HL-60 (cell line): Measurements from ENCODE around the gene GAP43.

Experiments used
- DNase-seq, 2 experiments: peaks; one replicate each; pipeline ENCODE4 v3.0.0-alpha.2; 2010 to 2020; ENCODE audit warnings: low read depth in 1 of 2, low spot score in 1 of 2
- H3K27ac ChIP-seq: fragments of 250-450 bp; sonication (Bioruptor Pico); replicated peaks from 2 replicates; pipeline ENCODE4 v1.5.1; 2020; ENCODE audit warnings: mild to moderate bottlenecking, moderate library complexity
- H3K27me3 ChIP-seq: fragments of 250-450 bp; sonication (Bioruptor Pico); 2 replicates; pipeline ENCODE4 v1.5.1; 2021; ENCODE audit warnings: mild to moderate bottlenecking, moderate library complexity; ENCODE audit not compliant: insufficient read depth, poor library complexity, severe bottlenecking
- H3K4me3 ChIP-seq: replicated peaks from 2 replicates; pipeline ENCODE4 v1.5.1; 2011; ENCODE audit warnings: mild to moderate bottlenecking, control low read depth, low read length; ENCODE audit not compliant: insufficient read depth
- CTCF ChIP-seq: IDR thresholded peaks from one replicate; pipeline ENCODE4 v1.5.1; 2011; ENCODE audit warnings: low read length, control low read depth, inconsistent platforms; ENCODE audit not compliant: insufficient read depth
- GABPA ChIP-seq: IDR thresholded peaks from 2 replicates; pipeline ENCODE4 v1.6.1; 2012; ENCODE audit warnings: low read depth
- POLR2AphosphoS5 ChIP-seq: IDR thresholded peaks from 2 replicates; pipeline ENCODE4 v1.6.1; 2012; ENCODE audit warnings: low read depth
- REST ChIP-seq: IDR thresholded peaks from 2 replicates; pipeline ENCODE4 v1.6.1; 2012; ENCODE audit warnings: low read depth; ENCODE audit not compliant: insufficient replicate concordance
- SPI1 ChIP-seq: IDR thresholded peaks from 2 replicates; pipeline ENCODE4 v1.6.1; 2012; ENCODE audit warnings: low read depth, mild to moderate bottlenecking, borderline replicate concordance

Gene GAP43

DNA sequence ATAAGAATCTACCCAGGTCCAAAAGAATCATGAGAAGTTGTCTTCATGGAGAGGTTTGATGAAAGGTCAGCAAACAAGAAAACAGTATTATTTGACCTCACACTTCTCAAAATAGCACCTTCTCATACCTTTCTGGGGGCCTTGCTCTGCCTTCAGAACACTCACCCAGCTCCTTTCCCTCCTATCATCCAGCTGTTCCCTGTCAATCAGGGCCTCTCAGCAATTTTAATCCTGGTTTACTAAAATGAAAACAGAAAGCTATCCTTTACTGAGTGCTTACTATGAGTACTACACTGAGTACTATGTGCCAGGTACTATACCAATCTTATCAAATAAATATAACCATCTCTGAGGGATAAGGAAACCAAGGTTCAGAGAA is 138.6 kb downstream of the GAP43 start:
- no peak for DNase-seq
- H3K27me3 ChIP-seq, result no peaks in the 10 kb centered on the region
- H3K27ac ChIP-seq, result no peak overlapping the region
- no peak overlapping the region for H3K4me3 ChIP-seq
- TF ChIP-seq POLR2AphosphoS5 (no peak), GABPA (no peak), SPI1 (no peak), CTCF (no peak), REST (no peak)

DNA sequence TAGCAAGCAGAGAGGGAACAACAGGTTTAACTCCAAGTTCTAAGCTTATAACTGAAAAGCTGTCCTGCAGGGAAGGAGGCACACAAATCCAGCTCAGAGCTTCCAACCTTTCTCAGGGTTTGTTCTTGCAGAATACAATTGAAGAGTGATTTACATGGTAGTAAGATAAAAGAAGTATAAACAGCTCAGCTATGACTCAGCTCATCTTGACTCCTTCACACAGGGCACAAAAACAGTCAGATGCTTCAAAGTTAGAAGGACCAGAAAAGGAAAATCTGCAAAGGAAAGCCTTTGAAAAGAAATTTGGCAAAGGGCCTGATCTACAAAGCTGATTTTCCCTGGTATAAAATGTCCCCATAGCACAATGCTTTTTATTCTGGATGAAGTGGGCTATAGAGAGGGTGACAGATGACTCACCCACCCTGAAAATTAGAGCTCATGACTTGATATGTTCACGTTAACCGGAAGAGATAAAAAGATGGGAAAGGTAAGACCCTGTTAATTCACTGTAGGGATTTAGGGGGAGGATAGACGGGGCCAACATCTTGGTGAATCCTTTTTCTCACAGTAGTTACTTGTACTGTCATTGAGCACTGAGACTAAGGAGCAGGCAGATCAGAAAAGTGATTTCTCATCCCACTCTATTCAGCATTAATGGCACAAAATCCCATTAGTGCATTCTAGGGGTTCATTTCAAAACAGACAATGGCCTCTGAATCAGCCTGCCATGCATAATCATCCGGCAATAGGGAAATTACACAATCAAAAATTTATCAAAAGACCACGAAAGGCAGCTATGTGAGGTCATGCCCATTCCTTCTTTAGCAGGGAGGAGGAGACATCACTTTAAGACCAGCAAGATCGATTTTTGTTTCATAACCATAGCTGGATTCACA is 143.5 kb downstream of the GAP43 start:
- TF ChIP-seq POLR2AphosphoS5, result no peak
- TF ChIP-seq GABPA, result no peak
- TF ChIP-seq REST, result no peak
- TF ChIP-seq SPI1, result no peak
- TF ChIP-seq CTCF, result no peak
- H3K4me3 ChIP-seq, result no peak overlapping the region
- DNase-seq, result no peak
- peaks cover 6% of the 10 kb centered on the region for H3K27me3 ChIP-seq
- no peak overlapping the region for H3K27ac ChIP-seq

DNA sequence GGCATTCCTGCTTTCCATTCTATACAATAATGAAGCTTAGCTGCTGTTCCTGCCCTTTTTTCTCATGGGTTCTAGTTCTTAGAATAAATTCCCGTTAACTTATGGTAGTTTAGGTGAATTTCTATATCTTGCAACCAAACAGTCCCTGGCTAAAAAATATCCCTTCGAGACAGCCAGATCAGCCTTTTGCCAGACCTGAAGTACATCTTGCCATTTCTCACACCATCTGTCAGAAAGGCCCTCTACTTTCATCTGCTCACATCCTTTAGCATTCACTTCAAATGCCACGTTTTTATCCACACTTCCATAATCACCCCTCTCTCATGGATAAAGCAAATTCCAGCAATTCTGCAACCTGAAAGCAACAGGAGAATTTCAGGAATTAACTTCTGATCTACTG is 145.4 kb downstream of the GAP43 start:
- Histone ChIP-seq H3K4me3 (no peak overlapping the region), H3K27me3 (peaks cover 6% of the 10 kb centered on the region), H3K27ac (no peak overlapping the region)
- TF ChIP-seq SPI1 (no peak), CTCF (no peak)
- no peak for DNase-seq
